Activated CD4-positive, alpha-beta T cell treated with anti-CD3 and anti-CD28 coated beads, Interleukin-2, amount 50 U/mL, for 24 hours (primary cell): ENCODE data around the gene TAF3.

Experiments used
- DNase-seq, 2 donors: peaks; one replicate each; pipeline ENCODE4 v3.0.0-alpha.2; 2020; ENCODE audit warnings: low read depth in 1 of 2, low spot score in 1 of 2

TAF3 gene

DNA sequence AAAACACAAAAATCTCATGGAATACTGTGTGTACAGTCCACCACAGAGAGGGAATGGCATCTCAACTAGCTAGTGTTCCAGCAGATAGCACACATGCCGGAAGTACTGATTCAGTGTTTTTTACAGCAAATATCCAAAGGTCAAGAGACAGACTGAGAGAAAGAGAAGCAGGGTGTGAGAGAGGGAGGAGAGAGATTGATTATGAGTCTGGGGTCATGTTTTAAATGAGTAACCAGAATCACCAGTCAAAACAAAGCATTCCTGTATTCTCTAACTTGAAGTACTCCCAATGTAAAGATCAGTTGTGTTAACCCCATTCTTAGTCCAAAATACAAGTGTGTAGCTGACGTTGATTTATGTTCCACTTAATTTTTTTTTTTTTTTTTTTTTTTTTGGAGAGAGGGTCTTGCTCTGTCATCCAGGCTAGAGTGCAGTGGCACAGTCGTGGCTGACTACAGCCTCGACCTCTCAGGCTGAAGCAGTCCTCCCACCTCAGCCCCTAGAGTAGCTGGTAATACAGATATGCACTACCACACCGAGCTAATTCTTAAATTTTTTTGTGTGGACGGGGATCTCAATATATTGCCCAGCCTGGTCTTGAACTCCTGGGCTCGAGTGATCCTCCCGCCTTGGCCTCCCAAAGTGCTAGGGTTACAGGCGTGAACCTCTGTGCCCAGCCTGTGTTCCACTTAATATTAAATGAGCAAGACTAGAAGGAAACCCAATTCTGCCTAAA, 114.2 kb downstream of the TAF3 start:
- DNase-seq: no peak

DNA sequence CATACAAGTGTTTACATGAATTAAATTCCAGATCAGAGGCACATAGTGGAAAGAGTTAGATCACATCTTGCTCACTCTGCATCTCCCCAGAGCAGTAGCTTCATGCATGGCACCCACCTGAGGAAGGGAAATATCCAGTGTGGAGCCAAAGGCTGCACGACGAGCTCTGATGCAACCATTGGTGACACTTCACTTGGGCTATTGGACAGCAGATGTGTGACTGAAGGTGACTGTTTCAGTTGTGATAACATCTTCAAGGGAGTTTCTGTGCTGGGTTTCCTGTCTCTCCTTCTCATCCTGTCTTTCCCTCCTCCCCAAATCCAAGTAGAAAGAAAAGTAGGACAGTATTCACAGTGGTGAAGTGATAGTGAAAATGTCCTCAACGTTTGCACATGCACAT, 115.0 kb downstream of the TAF3 start:
- DNase-seq: no peak

DNA sequence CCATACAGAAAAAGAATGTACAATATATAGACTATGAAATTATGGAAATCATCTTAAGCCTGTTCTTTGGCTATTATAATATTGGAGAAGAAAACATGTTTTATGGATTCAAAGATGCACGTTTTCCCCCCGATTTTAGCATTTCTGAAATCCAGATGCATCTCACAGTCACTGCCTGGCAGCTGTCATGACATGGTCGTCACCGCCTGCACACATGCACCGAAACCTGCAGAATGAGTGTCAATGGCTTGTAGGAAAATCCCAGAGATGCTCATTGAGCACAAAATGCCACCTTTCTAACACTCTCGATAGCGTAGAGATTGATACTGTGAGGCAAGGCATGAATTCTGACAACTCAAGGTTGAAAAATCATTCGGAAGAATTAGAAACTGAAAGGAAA, 115.5 kb downstream of the TAF3 start:
- no peak for DNase-seq

- DNase-seq: no peak
These were observed 119.1 kb downstream of the TAF3 start for GRCh38 chr10:7937315-7937945.

GRCh38 chr10:7941576-7941975, 123.3 kb downstream of the TAF3 start:
- DNase-seq: no peak

- no peak for DNase-seq
These were observed 124.0 kb downstream of the TAF3 start for GRCh38 chr10:7942316-7942715.

- no peak for DNase-seq
These were observed 124.6 kb downstream of the TAF3 start for GRCh38 chr10:7942859-7943258.

- no peak for DNase-seq
These were observed 125.8 kb downstream of the TAF3 start for GRCh38 chr10:7944215-7944480.

- DNase-seq: no peak
These were observed 126.2 kb downstream of the TAF3 start for GRCh38 chr10:7944537-7944936.

DNA sequence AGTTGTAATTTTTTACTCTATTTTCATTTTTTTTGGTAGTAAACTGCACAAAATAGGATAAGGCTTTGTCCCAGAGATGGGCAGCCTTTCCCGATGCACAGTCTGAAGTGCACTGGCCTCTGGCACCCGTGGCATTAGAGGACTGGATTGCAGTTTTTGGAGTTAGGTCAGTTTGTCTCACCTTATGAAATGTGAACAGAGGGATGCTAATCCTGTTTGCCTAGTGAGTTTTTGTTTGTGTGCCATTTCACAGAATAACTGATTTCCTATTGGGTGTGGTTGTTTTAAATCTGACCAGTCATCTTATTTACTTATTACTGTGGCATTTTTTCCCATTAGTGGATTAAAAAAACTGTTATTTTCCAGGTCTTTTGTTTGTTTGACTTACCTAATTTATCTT, 126.7 kb downstream of the TAF3 start:
- DNase-seq: no peak

DNA sequence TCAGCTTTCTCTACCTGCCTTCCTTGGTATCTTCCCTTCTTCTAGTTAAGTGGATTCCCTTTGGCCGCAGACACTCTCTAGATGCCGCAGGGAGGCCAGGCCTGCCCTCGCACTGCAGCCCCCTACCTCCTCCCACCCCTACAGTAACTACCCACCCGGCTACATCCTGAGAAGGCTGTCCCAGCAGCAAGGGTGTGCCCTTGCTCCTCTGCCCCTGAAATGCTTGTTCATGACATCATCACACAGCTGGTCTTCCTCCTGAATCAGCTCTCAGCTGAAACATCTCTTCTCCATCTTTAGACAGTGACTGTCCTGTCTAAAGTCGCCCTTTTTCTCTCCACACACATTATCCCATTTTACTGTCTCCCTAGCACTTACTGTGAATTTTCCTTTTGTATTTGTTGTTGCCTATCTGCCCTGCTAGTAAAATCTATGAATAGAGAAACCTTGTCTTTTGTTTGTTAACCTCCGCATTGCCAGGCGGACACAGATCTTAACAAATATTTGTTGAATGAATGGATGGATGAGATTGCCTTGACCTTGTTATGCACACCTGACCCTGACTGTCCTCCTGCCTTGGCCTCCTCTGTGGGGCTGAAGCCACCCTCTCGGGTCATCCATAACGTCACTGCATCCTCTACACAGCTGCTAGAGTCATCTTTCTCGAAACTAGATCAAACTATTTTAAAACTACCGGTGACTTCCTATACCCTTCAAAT, 127.3 kb downstream of the TAF3 start:
- no peak for DNase-seq

DNA sequence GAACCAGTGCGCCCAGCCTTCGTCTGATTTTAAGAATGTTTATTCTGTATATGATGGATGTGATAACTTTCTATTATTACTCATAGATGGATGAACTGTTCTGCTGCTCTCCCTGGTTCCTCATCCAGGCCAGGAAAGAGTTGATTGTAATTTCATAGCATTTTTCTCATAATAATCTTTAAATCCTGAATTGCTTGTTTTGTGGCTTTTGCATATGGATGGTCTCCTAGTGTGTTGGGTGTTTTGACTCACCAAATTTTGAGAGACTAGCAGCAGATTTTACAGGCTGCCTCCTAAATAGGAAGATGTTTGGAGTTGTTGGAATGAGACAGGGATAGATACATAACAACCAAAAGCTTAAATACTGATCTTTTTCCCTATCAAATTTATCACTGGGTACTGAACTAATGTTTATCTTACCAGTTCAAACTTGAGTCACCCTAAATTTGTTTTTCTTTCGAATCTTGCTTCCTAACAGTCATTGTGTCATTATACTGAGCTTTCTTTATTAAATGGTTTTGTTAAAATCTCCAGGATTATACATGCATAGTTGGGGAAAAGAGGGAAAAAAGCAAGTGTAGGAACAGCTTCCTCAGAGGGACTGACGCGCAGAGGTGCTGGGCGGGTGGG, 130.2 kb downstream of the TAF3 start:
- DNase-seq: no peak

DNA sequence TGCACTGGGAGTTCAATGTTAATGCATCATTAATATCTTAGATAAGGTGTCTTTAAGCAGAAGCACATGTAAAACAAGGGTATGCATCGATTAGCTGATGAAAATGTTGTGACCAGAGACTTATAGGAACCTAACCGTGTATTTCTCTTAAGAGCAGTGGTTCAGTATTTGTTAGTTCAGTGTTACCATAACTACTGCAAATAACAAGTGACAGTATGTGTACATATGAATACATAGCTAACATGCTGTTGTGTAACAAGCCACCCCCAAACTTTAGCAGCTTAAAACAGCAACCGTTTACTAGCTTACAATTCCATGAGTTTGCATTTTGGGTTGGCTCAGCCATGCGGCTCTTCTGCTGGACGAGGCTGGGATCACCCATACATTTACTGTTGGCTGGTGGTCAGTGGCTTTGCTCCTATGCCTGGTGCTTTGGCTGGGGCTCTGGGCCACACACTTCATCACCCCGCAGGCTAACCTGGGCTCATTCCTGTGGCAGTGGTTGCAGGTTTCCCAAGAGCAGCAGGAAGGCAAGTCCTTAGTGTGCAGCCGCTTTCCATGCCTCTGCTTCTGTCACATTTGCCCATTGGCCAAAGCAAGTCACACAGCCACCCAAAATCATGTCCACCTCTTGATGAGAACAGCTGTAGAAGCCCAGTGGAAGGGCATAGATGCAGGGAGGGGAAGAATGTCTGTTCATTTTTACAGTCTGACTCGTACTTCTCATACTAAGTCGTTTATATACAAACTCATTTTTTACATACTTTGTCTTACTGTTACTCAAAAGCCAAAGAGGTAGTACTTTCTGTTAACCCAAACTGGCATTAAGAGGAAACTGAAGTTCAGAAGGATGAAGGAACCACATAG, 132.9 kb downstream of the TAF3 start:
- DNase-seq: no peak

DNA sequence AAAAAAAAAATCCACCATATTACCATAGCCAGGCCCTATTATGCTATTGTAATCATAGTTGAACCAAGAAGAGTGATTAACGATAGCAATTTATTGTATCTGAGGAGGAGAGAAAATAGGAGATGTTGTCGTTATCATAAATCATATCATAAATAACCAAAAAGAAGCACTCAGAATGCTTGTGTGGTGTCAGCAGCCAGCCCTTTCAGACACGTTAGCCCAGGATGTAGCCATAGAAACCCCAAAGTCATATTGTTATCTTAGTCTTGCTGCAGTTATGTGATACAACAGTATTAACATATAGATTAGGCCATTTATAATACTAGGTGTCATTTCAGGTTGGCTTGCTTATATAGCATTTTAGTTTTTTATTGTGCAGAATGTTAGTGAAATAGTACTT, 134.0 kb downstream of the TAF3 start:
- no peak for DNase-seq

DNA sequence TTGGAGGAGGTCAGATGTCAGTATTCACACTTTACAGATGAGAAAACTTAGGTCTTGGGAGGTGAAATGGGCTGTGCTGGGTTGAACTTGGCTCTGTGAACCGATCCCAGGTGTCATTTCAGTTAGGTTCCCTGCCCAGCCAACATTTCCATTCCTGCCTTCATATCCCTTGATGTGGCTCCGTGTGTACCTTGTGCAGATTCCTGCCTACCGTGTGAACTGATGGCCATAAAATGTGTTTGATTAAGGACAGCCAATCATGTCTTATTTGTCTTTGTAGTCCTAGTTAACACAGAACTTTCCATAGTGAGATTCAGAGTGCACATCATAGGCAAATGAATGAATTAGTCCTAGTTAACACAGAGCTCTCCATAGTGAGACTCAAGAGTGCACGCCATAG, 135.1 kb downstream of the TAF3 start:
- no peak for DNase-seq

DNA sequence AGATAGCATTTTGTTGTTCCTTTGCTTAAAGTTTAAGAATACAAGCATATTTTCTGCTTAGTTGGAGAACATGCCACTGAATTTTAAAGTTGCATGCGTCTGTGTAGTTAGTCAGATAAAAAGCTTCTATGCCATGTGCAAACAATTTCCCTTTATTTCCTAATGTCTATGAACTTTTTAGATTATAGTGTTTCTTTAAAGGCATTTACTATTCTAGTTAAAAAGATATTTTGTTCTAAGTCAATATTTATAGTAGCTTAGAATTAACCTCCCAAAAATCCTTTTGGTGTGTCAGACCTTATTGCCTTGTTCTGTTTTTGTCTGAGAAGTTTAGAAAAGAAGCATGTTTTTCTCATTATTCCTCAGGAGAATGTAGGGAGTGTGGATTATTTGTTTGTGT, 137.1 kb downstream of the TAF3 start:
- DNase-seq: no peak

GRCh38 chr10:7956508-7956907, 138.2 kb downstream of the TAF3 start:
- DNase-seq: no peak

- no peak for DNase-seq
These were observed 139.3 kb downstream of the TAF3 start for GRCh38 chr10:7957591-7957990.

- no peak for DNase-seq
These were observed 140.1 kb downstream of the TAF3 start for GRCh38 chr10:7958442-7958841.

DNA sequence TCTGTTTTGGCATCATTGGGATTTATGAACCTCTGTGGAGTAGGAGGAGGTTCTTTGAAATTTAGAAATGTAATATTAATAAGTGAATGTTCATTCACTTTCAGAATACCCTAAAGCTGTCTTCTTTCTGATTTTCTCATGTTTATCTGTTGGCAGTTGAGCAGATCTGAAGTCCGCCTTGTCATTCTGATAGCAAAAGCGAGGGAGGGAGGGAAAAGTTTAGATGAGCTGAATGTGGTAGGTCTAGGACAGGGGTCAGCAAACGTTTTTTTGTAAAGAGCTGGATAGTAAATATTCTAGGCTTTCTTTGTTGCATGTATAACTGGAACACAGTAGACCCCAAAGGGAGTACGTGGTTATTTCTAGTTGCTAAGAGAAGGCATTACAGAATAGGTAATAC, 141.8 kb downstream of the TAF3 start:
- no peak for DNase-seq

DNA sequence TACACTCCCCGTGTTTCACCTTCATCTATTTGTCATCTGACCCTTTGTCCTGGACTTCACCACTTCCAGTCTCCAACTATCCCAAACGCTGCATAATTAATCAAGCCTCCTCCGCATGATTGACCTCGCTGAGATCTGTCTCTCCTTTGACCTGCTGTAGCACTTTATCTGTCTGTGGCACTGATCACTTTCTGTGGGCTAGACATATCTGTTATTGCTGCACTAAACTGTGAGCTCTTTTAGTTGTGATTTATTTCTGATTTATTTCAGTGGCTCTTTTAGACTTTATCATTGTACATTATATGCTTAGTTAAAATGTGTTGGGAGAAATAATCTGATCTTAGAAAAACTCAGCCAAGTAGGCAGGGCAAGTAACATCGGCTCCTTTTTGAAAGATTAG, 144.3 kb downstream of the TAF3 start:
- no peak for DNase-seq
